ENCODE data around the gene C19orf47.
A peak's percentile ranks its signal among the peaks of the same experiment; 100 is the strongest.

Gene C19orf47

GRCh38 chr19:40283414-40284250, 64.6 kb downstream of the C19orf47 start:
- DNase-seq (ENCODE audit: low read depth, low spot score) = no peak

- peak; percentile 56 for DNase-seq (ENCODE audit: low read depth, low spot score)
Observed at GRCh38 chr19:40282920-40283319, 65.3 kb downstream of the C19orf47 start.

GRCh38 chr19:40282209-40282580, 66.0 kb downstream of the C19orf47 start:
- DNase-seq (ENCODE audit: low read depth, low spot score) = no peak

- no peak for DNase-seq (ENCODE audit: low read depth, low spot score)
Observed at GRCh38 chr19:40281381-40282208, 66.6 kb downstream of the C19orf47 start.

GRCh38 chr19:40280608-40281221, 67.5 kb downstream of the C19orf47 start:
- DNase-seq (ENCODE audit: low read depth, low spot score) = no peak

GRCh38 chr19:40279761-40280607, 68.2 kb downstream of the C19orf47 start:
- DNase-seq (ENCODE audit: low read depth, low spot score) = no peak

GRCh38 chr19:40279120-40279551, 69.1 kb downstream of the C19orf47 start:
- DNase-seq (ENCODE audit: low read depth, low spot score) = peak; percentile 63

GRCh38 chr19:40278361-40279035, 69.7 kb downstream of the C19orf47 start:
- no peak for DNase-seq (ENCODE audit: low read depth, low spot score)

GRCh38 chr19:40277356-40278059, 70.7 kb downstream of the C19orf47 start:
- DNase-seq (ENCODE audit: low read depth, low spot score) = no peak

GRCh38 chr19:40274585-40275544, 73.3 kb downstream of the C19orf47 start:
- no peak for DNase-seq (ENCODE audit: low read depth, low spot score)

- DNase-seq (ENCODE audit: low read depth, low spot score) = no peak
Observed at GRCh38 chr19:40273469-40274360, 74.5 kb downstream of the C19orf47 start.

GRCh38 chr19:40272261-40272660, 75.9 kb downstream of the C19orf47 start:
- DNase-seq (ENCODE audit: low read depth, low spot score) = no peak

GRCh38 chr19:40271706-40272105, 76.5 kb downstream of the C19orf47 start:
- no peak for DNase-seq (ENCODE audit: low read depth, low spot score)

- no peak for DNase-seq (ENCODE audit: low read depth, low spot score)
Observed at GRCh38 chr19:40270362-40271089, 77.7 kb downstream of the C19orf47 start.

Measured in astrocyte of the hippocampus (primary cell).